G401.6 (cell line): ENCODE data around the gene LARGE1.

Source experiments
- FAIRE-seq: peaks from 2 replicates; lab custom pipeline; 2012; peaks lifted over from hg19 to GRCh38; lab: Jason Lieb, UNC

Gene LARGE1

DNA sequence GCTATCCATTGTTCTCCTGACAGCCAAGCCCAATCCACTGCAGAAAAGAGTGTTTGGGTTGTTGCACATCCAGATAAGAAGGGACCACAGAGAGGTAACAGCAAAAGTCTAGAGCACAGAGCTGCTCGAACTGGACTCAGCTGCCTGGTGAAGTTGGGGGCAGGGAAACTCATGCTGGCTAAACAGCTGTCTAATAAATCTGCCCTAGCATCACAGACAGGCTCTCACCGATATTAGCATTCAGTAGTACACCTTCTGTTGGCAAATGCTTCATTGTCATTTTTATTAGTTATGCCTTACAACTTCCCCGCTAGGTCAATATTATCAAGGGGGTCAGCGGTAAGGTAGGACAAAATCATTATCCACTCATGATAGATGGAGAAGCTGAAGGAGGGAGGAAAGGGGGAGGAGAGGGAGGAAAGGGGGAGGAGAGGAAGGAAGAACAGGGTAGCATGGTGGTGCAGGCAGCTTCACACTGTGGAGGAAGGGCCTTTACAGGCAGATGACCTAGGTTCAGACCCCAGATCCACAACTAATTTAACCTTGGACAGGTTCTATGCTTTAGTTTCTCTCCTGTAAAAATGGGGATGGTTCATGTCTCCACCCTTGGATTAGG, 102.7 kb downstream of the LARGE1 start:
- no peak for FAIRE-seq

DNA sequence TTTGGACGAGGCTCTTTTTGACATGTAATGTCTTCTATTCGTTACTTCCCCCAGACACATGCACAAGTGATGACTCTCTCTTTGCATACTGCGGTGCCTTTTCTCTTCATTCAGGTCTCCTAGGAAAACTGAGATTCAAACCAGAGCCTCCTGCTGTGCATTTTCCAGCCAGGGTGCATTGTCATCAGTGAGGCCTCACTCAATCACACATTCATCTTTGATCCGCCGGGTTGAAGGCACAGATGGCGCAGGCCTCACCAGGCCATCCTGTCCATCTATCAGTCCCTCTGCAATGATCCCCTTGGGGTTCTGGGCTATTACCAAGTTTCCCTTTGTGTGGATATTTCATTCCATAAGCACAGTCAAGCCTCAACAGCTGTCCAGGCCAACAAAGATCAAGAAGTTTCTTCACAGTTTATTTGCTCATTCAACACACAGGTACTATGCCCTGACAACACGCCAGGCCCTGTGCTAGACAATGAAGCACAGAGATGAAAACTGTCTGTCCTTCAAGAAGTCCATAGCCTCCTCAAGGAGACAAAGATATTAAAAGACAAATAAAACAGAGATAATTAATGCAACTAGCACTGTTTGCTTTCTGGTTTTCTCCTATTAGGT, 107.8 kb downstream of the LARGE1 start:
- no peak for FAIRE-seq

DNA sequence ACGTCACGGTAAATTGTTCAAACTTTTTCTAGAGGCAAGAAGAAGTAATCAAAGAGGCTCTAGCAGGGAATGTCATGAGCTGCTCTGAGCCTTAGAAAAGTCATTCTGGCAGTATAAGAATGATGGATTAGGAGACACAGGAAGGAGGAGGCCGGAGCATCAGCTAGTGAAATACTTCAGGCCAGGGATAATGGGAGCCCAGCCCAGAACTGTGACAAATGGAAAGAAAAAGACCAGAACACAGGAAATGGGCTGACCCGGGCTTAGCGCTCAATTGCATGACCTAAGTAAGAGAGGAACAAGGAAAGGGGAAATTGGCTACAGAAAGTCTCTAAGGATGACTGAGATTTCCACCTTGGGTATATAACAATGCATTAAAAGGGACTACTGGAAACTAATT, 108.6 kb downstream of the LARGE1 start:
- no peak for FAIRE-seq

DNA sequence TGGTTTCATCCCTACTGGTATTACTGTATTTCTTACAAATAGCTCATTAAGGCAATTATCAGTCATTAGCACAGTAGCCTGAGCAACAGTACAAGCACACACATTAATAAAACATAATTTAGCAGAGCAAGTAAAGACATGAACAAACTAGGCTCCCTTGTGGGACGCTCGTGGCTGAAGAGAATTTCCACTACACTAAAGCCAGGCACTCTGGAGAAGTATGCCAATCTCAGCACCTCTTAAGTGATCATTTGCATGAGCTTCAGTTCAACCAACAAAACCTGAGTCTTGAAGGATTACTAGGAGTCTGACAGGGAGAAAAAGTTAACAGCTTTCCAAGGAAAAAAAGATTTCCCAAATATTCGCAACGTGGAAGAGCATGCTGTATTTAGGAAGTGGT, 109.1 kb downstream of the LARGE1 start:
- FAIRE-seq = no peak

DNA sequence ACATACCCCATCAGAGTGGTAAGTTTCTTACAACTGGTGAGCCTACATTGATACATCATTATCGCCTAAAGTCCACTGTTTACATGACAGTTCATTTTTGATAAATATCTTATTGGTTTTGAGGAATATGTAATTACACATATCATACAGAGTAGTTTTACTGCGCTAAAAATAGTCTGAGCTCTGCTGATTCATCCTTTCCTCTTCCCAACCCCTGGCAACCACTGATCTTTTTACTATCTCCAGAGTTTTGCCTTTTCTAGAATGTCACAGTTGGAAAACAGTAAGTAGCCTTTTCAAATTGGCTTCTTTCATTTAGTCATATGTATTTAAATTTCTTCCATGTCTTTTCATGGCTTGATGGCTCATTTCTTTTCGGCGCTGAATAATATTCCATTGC, 112.8 kb downstream of the LARGE1 start:
- FAIRE-seq = no peak

DNA sequence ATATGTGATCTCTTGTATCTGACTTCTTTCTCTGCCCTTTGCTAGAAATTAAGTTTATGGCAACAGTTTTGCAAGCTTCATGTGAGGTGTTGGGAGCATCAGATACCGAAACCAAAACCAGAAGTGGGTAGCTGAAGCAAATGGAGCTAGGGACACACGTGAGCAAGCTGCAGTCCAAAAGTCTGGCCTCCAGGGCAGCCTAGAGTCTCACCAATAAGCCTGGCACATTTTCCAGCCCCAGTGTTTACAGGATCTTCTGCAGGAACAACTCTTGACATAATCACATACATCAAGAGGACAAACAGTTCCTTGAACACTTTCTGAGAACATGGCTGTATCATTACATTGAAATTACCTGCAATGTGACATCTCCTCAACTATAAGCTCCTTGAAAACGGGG, 114.1 kb downstream of the LARGE1 start:
- FAIRE-seq = no peak

DNA sequence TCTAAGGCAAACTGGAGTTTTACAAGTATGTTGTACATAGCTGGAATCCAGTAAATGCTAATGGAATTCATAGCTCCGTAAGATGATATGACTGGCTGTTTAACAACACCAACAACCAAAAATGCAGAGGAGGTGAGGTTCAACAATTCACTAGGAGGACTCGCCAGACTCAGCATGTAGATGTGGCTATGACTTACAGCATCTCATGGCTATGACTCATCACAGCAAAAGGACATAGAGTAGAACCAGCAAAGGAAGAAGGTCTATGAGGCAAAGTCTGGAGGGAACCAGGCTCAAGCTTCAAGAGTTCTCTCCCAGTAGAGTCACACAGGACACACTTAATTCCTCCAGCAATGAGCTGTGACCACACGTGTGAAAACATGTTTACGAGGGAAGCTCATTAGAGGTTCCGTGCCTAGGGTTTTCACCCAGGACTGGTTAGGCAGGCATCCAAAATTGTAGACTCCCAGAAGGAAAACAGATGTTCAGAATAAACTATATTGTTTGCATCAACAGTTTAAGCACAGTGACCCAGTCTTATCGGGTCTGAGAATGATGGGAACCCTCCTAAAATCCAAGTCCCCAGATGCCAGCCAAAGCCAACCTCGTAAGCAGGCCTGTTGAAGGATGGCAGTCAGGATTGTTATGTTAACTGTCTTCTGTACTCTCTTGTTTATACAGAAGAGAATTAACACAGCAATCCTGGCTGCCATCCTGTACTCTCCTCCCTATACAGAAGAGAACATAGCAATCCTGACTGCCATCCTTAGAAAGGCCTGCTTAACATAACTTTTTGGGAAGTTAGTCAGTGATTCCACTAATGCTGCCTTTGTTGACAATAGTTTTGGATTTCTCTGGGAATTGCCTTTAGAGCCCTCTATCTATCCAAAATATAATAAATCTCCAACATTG, 116.6 kb downstream of the LARGE1 start:
- FAIRE-seq = no peak

DNA sequence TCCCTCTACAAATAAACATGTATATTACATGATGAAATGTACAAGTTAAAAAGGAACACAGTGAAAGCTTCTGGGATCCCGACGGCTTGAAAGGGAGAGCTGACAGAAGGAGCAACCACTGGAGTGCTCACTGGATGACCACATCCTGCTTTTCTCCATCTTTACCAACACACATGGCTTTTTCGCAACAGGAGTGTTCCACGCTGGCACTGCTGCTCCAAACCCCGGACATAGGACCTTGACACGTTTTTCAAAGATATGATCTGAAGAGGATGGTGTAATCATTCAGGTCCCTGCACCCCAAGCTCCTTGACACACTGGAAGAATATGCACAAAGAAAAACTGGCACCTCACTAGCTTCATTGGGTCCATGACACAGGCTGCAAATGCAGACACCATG, 121.9 kb downstream of the LARGE1 start:
- FAIRE-seq = no peak

DNA sequence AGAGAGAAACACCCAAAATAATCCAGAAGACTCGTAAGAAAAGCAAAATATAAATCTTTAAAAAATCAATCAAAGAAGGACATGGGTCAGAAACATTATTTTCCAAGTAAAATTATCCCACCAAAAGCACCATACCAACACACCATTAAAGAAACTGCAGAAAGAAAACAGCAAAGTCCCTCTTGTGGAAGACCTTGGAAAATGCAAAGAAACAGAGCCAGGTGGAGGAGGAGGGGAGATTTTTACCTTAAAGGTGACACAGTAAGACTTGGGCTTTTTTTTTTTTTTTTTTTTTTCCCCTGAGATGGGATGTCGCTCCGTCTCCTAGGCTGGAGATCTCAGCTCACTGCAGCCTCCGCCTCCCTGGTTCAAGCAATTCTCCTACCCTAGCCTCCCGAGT, 123.8 kb downstream of the LARGE1 start:
- no peak for FAIRE-seq

DNA sequence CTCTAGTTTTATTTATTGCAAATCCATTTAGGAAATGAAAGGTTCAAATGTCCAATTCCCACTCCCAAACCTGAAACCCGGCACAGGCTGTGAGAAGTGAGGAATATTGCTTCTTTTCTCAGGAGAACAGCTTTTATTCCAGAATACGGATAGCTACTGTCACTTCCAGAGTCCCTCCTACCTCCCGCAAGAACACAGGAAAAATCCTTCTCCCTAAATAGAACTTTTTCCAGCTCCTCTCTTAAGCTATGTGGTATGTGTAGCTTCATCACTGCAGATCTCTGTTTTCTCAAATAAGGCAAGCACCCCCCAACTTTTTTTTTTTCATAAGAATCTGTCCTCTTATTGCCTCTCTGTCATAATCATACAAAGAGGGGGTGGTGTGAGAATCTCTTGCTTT, 126.8 kb downstream of the LARGE1 start:
- no peak for FAIRE-seq

DNA sequence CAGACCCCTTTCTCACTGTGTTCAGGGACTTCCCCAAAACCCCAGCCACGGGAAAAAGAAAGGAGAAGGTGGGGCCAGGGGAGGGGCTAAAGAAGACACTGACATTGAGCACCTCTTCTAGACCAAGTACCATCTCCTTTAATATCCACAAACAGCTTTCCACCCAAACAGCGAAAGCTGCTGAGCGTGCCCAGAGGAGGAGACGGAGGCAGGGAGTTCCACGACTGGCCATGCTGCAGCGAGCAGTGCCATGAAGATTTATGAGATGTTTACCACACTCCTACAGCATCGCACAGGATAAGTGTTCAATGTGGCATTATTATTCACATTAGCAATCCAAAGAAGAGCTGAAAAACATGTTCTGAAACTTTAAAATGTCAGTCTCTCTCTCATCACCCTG, 127.4 kb downstream of the LARGE1 start:
- no peak for FAIRE-seq

DNA sequence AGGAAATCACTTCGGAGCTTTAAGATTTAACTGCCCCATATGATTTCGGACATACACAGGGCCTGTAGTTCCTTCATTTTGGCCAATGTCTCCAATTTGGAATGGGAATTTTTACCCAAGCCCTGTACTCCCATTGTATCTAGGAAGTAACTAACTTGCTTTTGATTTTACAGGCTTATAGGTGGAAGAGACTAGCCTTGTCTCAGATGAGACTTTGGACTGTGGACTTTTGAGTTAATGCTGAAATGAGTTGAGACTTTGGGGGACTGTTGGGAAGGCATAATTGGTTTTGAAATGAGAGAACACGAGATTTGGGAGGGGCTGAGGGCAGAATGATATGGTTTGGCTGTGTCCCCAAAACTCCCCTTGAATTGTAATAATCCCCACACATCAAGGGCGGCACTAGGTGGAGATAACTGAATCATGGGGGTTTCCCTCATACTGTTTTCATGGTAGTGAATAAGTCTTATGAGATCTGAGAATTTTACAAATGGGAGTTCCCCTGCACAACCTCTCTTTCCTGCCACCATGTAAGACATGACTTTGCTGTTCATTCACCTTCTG, 130.5 kb downstream of the LARGE1 start:
- no peak for FAIRE-seq

DNA sequence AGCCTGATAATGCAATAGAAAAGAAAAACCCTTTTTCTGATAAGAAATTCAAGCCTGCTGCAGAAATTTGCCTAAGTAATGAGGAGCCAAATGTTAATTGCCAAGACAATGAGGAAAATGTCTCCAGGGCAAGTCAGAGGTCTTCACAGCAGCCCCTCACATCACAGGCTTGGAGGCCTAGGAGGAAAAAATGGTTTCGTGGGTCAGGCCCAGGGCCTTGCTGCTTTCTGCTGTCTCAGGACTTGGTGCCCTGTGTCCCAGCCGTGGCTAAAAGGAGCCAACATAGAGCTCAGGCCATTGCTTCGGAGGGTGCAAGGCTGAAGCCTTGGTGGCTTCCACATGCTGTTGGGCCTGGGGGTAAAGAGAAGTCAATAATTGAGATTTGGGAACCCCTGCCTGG, 131.3 kb downstream of the LARGE1 start:
- no peak for FAIRE-seq

DNA sequence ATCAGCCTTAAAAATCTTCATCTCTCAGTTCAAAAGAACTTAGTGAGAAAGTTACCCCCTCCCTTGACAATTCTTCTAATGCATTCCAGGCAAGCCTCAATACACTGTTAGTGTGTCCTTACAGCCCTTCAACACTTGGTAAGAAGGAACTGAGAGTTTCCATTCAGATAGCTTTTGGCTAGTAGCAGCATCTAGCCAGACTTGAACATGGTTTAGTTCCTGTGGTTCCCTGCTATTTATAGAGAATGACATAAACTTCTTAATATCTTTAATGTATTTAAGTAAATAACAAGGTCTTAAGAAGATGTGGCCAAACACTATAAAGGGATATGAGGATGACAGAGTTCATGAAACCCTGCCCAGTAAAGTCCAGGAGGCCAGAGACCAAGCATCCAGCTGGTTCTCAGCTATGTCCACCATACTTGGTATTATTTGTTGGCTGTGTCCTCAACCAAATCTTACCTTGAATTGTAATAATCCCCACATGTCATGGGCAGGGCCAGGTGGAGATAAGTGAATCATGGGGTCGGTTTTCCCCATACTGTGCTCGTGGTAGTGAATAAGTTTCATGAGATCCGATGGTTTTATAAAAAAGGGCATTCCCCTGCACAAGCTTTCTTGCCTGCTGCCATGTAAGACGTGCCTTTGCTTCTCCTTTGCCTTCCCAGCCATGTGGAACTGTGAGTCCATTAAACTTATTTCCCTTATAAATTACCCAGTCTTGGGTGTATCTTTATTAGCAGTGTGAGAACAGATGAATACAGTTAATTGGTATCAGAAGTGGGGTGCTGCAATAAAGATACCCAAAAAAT, 132.4 kb downstream of the LARGE1 start:
- no peak for FAIRE-seq

DNA sequence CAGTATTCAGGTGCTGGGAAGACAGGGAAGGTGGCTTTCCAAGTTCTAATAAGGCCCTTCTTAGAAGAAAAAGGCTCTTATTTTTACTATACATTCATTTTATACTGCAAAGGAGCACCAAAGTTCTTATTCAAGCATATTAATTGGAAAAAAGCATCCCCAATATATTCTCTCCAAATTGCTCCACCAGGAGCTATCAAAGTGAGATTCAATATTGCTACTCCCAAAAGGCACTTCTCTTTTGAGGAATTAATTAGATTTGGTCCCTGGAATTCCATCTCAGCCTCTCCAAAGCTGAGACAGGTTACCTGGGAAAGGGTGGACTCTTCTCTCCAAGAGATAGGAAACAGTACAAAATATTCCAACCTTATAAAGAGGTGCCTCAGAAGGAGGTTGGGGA, 134.1 kb downstream of the LARGE1 start:
- FAIRE-seq = no peak

DNA sequence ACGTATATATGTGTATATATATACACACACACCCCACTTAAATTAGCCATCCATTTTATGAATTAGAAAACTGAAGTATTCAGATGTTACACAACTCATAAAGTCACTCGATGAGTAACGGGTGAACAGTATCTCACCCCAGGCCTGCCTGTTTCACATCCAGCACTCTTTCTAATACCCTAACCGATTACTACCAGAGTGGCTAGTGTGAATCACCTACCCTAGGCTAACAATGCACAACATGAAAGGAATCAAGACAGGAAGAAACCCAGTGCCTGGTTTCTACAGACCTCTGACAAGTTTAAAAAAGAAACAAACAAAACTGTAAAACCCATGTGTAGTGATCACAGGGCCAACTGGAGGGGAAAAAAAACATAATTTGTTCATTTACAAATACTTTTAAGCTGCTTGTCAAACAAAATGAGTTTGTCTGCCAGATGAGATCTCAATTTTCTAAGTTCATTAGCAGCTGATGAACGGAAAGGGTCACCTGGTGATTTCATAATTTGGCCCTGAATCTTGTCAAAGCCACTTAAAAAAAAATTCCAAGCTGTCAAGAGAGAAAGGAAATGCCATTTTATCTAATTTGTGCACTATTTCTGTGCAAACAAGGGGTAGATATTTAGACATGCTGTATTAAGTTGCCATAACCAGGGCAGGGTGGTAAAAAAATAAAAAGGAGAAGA, 134.8 kb downstream of the LARGE1 start:
- no peak for FAIRE-seq

DNA sequence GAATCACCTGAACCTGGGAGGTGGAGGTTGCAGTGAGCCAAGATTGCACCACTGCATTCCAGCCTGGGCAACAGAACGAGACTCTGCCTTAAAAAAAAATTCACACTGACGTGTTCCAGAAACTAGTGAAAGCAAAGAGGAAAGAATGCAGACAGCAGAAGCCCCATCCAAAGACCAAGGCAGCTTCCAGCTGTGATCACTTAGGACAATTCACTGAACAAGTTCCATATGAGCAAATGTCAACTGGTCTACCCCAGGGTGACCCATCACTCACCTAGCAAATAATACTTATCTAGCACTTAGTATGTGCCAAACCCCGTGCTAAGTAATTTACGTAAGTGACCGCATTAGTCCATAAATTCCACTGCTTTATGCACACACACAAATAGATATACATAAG, 138.9 kb downstream of the LARGE1 start:
- FAIRE-seq = no peak

DNA sequence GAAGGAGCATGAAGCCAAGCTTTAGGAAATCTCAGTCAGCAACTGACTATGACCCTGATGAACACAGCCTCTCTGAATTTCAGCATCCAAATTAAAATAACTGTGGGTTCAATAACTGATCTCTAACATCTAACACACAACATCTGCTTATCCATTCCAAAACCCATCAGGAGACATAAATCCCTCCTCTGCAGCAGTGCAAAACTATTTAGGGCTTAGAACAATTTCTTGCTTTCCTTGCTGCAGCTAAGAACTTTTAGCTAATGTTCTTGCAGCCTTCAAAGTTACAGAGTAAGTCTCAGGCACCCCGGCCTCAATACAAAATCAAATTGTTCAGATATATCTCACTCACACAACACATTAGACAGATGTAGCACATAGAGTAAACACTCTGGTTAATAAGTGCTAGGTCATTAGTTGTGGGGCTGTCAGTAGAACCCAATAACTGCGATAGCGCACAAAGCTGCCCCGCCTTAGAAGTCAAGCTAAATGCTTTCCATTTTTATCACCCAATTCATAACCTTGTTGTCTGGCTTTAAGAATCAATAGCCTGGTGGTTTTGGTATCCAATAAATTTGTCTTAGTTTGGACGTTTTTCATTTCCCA, 139.6 kb downstream of the LARGE1 start:
- FAIRE-seq = no peak

DNA sequence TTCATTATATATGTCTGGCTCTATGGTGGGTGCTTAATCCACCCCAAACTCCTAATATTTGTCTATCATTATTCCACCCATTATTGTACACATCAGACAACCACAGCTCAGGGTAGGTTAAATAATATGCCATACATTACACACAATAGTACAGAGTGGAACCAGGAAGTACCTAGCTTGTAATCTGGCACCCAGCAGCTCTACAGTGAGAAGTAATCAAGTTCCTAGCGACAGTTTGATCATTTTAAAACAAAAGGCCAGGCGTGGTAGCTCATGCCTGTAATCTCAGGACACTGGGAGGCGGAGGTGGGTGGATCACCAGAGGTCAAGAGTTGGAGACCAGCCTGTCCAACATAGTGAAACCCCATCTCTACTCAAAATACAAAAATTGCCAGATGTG, 141.0 kb downstream of the LARGE1 start:
- FAIRE-seq = no peak

DNA sequence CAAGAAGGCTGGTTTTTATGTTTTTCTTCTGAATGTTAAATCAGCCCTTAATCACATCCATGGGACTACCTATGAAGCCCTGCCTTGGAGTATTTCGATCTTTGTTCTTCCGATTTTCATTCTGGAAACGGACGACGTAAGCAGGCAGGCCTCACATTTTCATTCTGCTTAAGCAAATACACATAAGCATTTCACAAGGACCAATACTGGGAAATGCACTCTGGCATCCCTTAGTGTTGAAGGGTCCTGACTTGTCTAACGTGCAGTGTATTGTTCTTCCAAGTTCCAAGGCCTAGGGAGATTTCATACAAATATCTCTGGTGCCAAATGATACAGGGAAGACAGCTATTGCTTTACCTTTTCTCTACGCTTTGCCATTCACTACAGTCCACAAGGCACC, 143.8 kb downstream of the LARGE1 start:
- no peak for FAIRE-seq

DNA sequence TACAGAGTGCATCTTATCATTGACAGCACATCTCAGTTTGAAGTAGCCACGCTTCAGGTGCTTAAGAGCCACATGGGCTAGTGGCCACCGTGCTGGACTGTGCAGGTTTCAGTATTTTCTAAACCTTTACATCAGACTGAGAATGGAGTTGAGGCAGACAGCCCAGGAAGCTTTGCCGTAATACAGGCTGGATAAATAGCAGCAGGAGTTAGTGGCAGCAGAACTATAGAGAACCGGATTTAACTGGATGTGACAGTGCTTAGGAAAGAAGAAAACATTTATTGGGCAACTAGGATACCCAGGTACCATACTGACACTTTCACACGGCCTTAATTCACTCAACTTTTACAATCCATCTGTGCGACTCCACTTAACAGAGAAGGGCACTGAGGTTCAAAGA, 145.5 kb downstream of the LARGE1 start:
- no peak for FAIRE-seq
